H9 (cell line): ENCODE results near the gene PRRT1B. TPM values are rescaled to one million over a fixed set of nuclear protein-coding genes. Genes with fewer than 3 reads are reported as not detected.

ENCODE experiments used
- DNase-seq: peaks from one replicate; pipeline ENCODE4 v3.0.0-alpha.2; 2017
- H2AFZ ChIP-seq: one replicate; pipeline ENCODE4 v1.6.1; 2013; ENCODE audit warnings: mild to moderate bottlenecking, low read length, control low read depth, moderate library complexity
- H2AK5ac ChIP-seq: 2 replicates; pipeline ENCODE4 v1.6.1; 2013; ENCODE audit warnings: low read length, control low read depth, mixed read lengths; ENCODE audit not compliant: insufficient read length
- H2BK120ac ChIP-seq: one replicate; pipeline ENCODE4 v1.6.1; 2013; ENCODE audit warnings: low read depth, mild to moderate bottlenecking, low read length, control low read depth, inconsistent platforms; ENCODE audit not compliant: poor library complexity, severe bottlenecking
- H2BK12ac ChIP-seq: 2 replicates; pipeline ENCODE4 v1.6.1; 2013; ENCODE audit warnings: low read length, control low read depth, mixed read lengths, low read depth; ENCODE audit not compliant: insufficient read length
- H2BK15ac ChIP-seq: 2 replicates; pipeline ENCODE4 v1.6.1; 2013; ENCODE audit warnings: low read depth, low read length, control low read depth
- H2BK20ac ChIP-seq: one replicate; pipeline ENCODE4 v1.6.1; 2013; ENCODE audit warnings: low read depth, mild to moderate bottlenecking, low read length, control low read depth, inconsistent platforms; ENCODE audit not compliant: poor library complexity, severe bottlenecking
- H2BK5ac ChIP-seq: 2 replicates; pipeline ENCODE4 v1.6.1; 2013; ENCODE audit warnings: low read length, control low read depth, mixed read lengths; ENCODE audit not compliant: insufficient read length
- H3K14ac ChIP-seq: 2 replicates; pipeline ENCODE4 v1.6.1; 2013; ENCODE audit warnings: low read length, control low read depth; ENCODE audit not compliant: insufficient read depth
- H3K18ac ChIP-seq: 2 replicates; pipeline ENCODE4 v1.6.1; 2013; ENCODE audit warnings: low read depth, mild to moderate bottlenecking, mixed read lengths, low read length, control low read depth; ENCODE audit not compliant: insufficient read length
- H3K23ac ChIP-seq: 2 replicates; pipeline ENCODE4 v1.6.1; 2013; ENCODE audit warnings: low read length, control low read depth, mixed read lengths, low read depth; ENCODE audit not compliant: insufficient read length
- H3K23me2 ChIP-seq: 2 replicates; pipeline ENCODE4 v1.6.1; 2013; ENCODE audit warnings: low read depth, mild to moderate bottlenecking, mixed read lengths, low read length, control low read depth; ENCODE audit not compliant: insufficient read length, poor library complexity, severe bottlenecking
- H3K27ac ChIP-seq: 2 replicates; pipeline ENCODE4 v1.5.1; 2013; ENCODE audit warnings: low read length, control low read depth, mixed read lengths, low read depth; ENCODE audit not compliant: insufficient read length
- H3K27me3 ChIP-seq: 2 replicates; pipeline ENCODE4 v1.6.1; 2013; ENCODE audit warnings: low read length, control low read depth, inconsistent platforms; ENCODE audit not compliant: insufficient read depth
- H3K4ac ChIP-seq: 2 replicates; pipeline ENCODE4 v1.6.1; 2013; ENCODE audit warnings: low read depth, mild to moderate bottlenecking, control low read depth, inconsistent platforms, low read length, moderate library complexity
- H3K4me1 ChIP-seq: 2 replicates; pipeline ENCODE4 v1.6.1; 2013; ENCODE audit warnings: low read length, control low read depth, inconsistent platforms; ENCODE audit not compliant: insufficient read depth
- H3K4me2 ChIP-seq: 2 replicates; pipeline ENCODE4 v1.6.1; 2013; ENCODE audit warnings: low read length, control low read depth, mixed read lengths; ENCODE audit not compliant: insufficient read length, insufficient read depth
- H3K56ac ChIP-seq: 2 replicates; pipeline ENCODE4 v1.6.1; 2013; ENCODE audit warnings: low read depth, mild to moderate bottlenecking, mixed read lengths, low read length, control low read depth; ENCODE audit not compliant: insufficient read length
- H3K79me1 ChIP-seq: 2 replicates; pipeline ENCODE4 v1.6.1; 2013; ENCODE audit warnings: low read depth, mild to moderate bottlenecking, moderate library complexity, low read length, control low read depth, inconsistent platforms; ENCODE audit not compliant: insufficient read depth, poor library complexity, severe bottlenecking
- H3K79me2 ChIP-seq: 2 replicates; pipeline ENCODE4 v1.6.1; 2013; ENCODE audit warnings: low read length, control low read depth, inconsistent platforms; ENCODE audit not compliant: insufficient read depth
- H3K9ac ChIP-seq: 2 replicates; pipeline ENCODE4 v1.6.1; 2013; ENCODE audit warnings: low read length, control low read depth, mixed read lengths; ENCODE audit not compliant: insufficient read length; ENCODE audit errors: extremely low read depth
- H3K9me3 ChIP-seq: one replicate; pipeline ENCODE4 v1.6.1; 2013; ENCODE audit warnings: low read depth, low read length, inconsistent platforms; ENCODE audit not compliant: control insufficient read depth
- H3T11ph ChIP-seq: one replicate; pipeline ENCODE4 v1.6.1; 2013; ENCODE audit warnings: mild to moderate bottlenecking, low read length, control low read depth, inconsistent platforms
- H4K20me1 ChIP-seq: one replicate; pipeline ENCODE4 v1.6.1; 2013; ENCODE audit not compliant: control insufficient read depth, insufficient read length, insufficient read depth
- H4K5ac ChIP-seq: 2 replicates; pipeline ENCODE4 v1.6.1; 2013; ENCODE audit warnings: low read depth, mild to moderate bottlenecking, mixed read lengths, low read length, control low read depth; ENCODE audit not compliant: insufficient read length
- H4K8ac ChIP-seq: replicated peaks from 2 replicates; pipeline ENCODE4 v1.6.1; 2013; ENCODE audit warnings: low read length, control low read depth, mixed read lengths, low read depth; ENCODE audit not compliant: insufficient read length
- H4K91ac ChIP-seq: 2 replicates; pipeline ENCODE4 v1.6.1; 2013; ENCODE audit warnings: low read depth, mild to moderate bottlenecking, moderate library complexity, mixed read lengths, low read length, control low read depth; ENCODE audit not compliant: insufficient read length
- H3K27ac Mint-ChIP-seq, 3 experiments: 2 replicates in 2 of 3; 3 replicates in 1 of 3; pipeline ENCODE4 v1.8.0; 2020 to 2021; ENCODE audit warnings: mixed read lengths in 3 of 3, mild to moderate bottlenecking in 1 of 3, moderate library complexity in 1 of 3
- H3K27me3 Mint-ChIP-seq: 2 replicates; pipeline ENCODE4 v1.8.0; 2021; ENCODE audit warnings: low read depth, mild to moderate bottlenecking, moderate library complexity, mixed read lengths
- H3K36me3 Mint-ChIP-seq, 3 experiments: 2 replicates in 2 of 3; 3 replicates in 1 of 3; pipeline ENCODE4 v1.8.0; 2020 to 2021; ENCODE audit warnings: low read depth in 3 of 3, mixed read lengths in 3 of 3; ENCODE audit not compliant: insufficient read depth in 1 of 3
- H3K4me1 Mint-ChIP-seq, 2 experiments: 2 replicates each; pipeline ENCODE4 v1.8.0; 2020; ENCODE audit warnings: mixed read lengths in 2 of 2
- H3K4me3 Mint-ChIP-seq, 2 experiments: 2 replicates in 1 of 2; 3 replicates in 1 of 2; pipeline ENCODE4 v1.8.0; 2020 to 2021; ENCODE audit warnings: mild to moderate bottlenecking in 2 of 2, mixed read lengths in 2 of 2, moderate library complexity in 1 of 2
- H3K9me3 Mint-ChIP-seq, 2 experiments: 2 replicates in 1 of 2; 3 replicates in 1 of 2; pipeline ENCODE4 v1.8.0; 2020; ENCODE audit warnings: mild to moderate bottlenecking in 2 of 2, mixed read lengths in 2 of 2, moderate library complexity in 1 of 2
- CTCF ChIP-seq: fragments of 200-600 bp; sonication (generic); conservative IDR thresholded peaks from 3 replicates; pipeline ENCODE4 v1.8.0; 2021; ENCODE audit warnings: antibody characterized with exemption, mild to moderate bottlenecking
- WGBS: extraction: QIAGEN DNeasy Blood & Tissue Kit; methylation state at CpG from one replicate; pipeline ENCODE4 v1.1.7; 2013; ENCODE audit warnings: missing lambda C conversion rate, low lambda C conversion rate, mixed read lengths; ENCODE audit not compliant: insufficient read length; ENCODE audit errors: extremely low coverage; 5-methylcytosine and 5-hydroxymethylcytosine counted together
- total RNA-seq: library from RNA; stranded (reverse); gene quantifications from 2 replicates; pipeline ENCODE4 v1.2.1, GENCODE V29; 2021

Gene PRRT1B
- total RNA-seq, 1 experiment from 2014 or later = 1.0 TPM

GRCh38 chr9:131583836-131584555 is 38.7 kb downstream of the PRRT1B start:
- Histone ChIP-seq H4K91ac (no peak overlapping the region), H2AK5ac (no peak overlapping the region), H3K4ac (no peak overlapping the region), H3K56ac (no peak overlapping the region), H3K79me1 (no peaks in the 10 kb centered on the region), H3K9me3 (no peaks in the 10 kb centered on the region), H3K18ac (no peak overlapping the region), H3K4me2 (no peak overlapping the region), H2BK120ac (no peak overlapping the region), H2AFZ (no peak overlapping the region), H3K27me3 (no peaks in the 10 kb centered on the region), H4K8ac (no peak overlapping the region), H2BK20ac (no peak overlapping the region), H3K4me1 (no peaks in the 10 kb centered on the region), H2BK5ac (no peak overlapping the region), H3K9ac (no peak overlapping the region), H2BK15ac (no peak overlapping the region), H2BK12ac (no peak overlapping the region), H3T11ph (no peak overlapping the region), H3K14ac (no peak overlapping the region), H4K5ac (no peak overlapping the region), H3K23me2 (no peaks in the 10 kb centered on the region), H3K23ac (no peak overlapping the region), H3K79me2 (no peaks in the 10 kb centered on the region), H3K27ac (no peak overlapping the region), H4K20me1 (no peaks in the 10 kb centered on the region)
- Mint-ChIP-seq H3K36me3 (peaks cover 17 to 62% (median 49%) of the 10 kb centered on the region in 3 experiments; a peak in 6 of 7 replicates), H3K9me3 (no peaks in the 10 kb centered on the region), H3K27ac (0 out of 7 replicates have a peak overlapping the region, but pooled peaks of 1 of the 3 experiments have one; percentile 43), H3K4me3 (no peak overlapping the region), H3K4me1 (0 out of 4 replicates have a peak, but pooled peaks cover 0 to 2% of the 10 kb centered on the region in 2 experiments), H3K27me3 (no peaks in the 10 kb centered on the region)
- no peak for TF ChIP-seq CTCF
- no CpG with 5 or more reads among the region's 27 CpGs for WGBS
- DNase-seq = no peak
